Type B pancreatic cell (in vitro differentiated cells): ENCODE data around the gene SMOC2. TPM values are rescaled to one million over a fixed set of nuclear protein-coding genes. Genes with fewer than 3 reads are reported as not detected.
"Not testable (repeated sequence)": the region's sequence is repeated elsewhere in the genome, so short reads cannot be mapped to it uniquely, and the experiment has no call there.

Experiments
- DNase-seq: peaks from one replicate; pipeline ENCODE4 v3.0.0; 2021; ENCODE audit warnings: mixed read lengths; ENCODE audit not compliant: unreplicated experiment; ENCODE audit errors: extremely low spot score
- H3K27ac Mint-ChIP-seq: 2 replicates; pipeline ENCODE4 v1.8.0; 2021; ENCODE audit warnings: mild to moderate bottlenecking, mixed read lengths
- H3K27me3 Mint-ChIP-seq: 2 replicates; pipeline ENCODE4 v1.8.0; 2021; ENCODE audit warnings: mixed read lengths
- H3K36me3 Mint-ChIP-seq: 2 replicates; pipeline ENCODE4 v1.8.0; 2021; ENCODE audit warnings: mixed read lengths
- H3K4me1 Mint-ChIP-seq: one replicate; pipeline ENCODE4 v1.8.0; 2021; ENCODE audit warnings: mixed read lengths; ENCODE audit not compliant: unreplicated experiment
- H3K4me3 Mint-ChIP-seq: 2 replicates; pipeline ENCODE4 v1.8.0; 2021; ENCODE audit warnings: mild to moderate bottlenecking, mixed read lengths
- H3K9me3 Mint-ChIP-seq: 2 replicates; pipeline ENCODE4 v1.8.0; 2021; ENCODE audit warnings: mixed read lengths
- CTCF ChIP-seq: fragments of 200-600 bp; sonication (generic); conservative IDR thresholded peaks from 2 replicates; pipeline ENCODE4 v1.5.0; 2021; ENCODE audit warnings: antibody characterized with exemption, mild to moderate bottlenecking
- total RNA-seq: library from RNA; stranded (reverse); gene quantifications from 2 replicates; pipeline ENCODE4 v1.2.1, GENCODE V29; 2021; ENCODE audit warnings: low replicate concordance

The SMOC2 gene
- total RNA-seq, 1 donor from 2014 or later, result 18.9 TPM

GRCh38 chr6:168686029-168686738 lies 245.2 kb downstream of the SMOC2 start:
- no peak for DNase-seq
- Mint-ChIP-seq H3K27ac (no peak overlapping the region), H3K36me3 (no peaks in the 10 kb centered on the region), H3K4me1 (peaks cover 32% of the 10 kb centered on the region), H3K27me3 (peaks cover 3% of the 10 kb centered on the region), H3K4me3 (no peak overlapping the region), H3K9me3 (peaks cover 3% of the 10 kb centered on the region)
- no peak for TF ChIP-seq CTCF

GRCh38 chr6:168686831-168687730 lies 246.1 kb downstream of the SMOC2 start:
- TF ChIP-seq CTCF, result no peak
- Mint-ChIP-seq H3K27me3 (peaks cover 3% of the 10 kb centered on the region), H3K4me3 (no peak overlapping the region), H3K27ac (peak overlapping the region; percentile 43), H3K4me1 (peaks cover 32% of the 10 kb centered on the region), H3K36me3 (no peaks in the 10 kb centered on the region), H3K9me3 (no peaks in the 10 kb centered on the region)
- no peak for DNase-seq

- no peak overlapping the region for H3K27ac Mint-ChIP-seq
These were observed 249.3 kb downstream of the SMOC2 start for GRCh38 chr6:168690271-168690670.

GRCh38 chr6:168691774-168692173 lies 250.8 kb downstream of the SMOC2 start:
- Mint-ChIP-seq H3K27me3 (no peaks in the 10 kb centered on the region), H3K4me3 (no peak overlapping the region), H3K9me3 (no peaks in the 10 kb centered on the region), H3K27ac (no peak overlapping the region), H3K4me1 (peaks cover 17% of the 10 kb centered on the region), H3K36me3 (no peaks in the 10 kb centered on the region)
- no peak for DNase-seq
- TF ChIP-seq CTCF, result no peak

More at GRCh38 chr6:168690271-168690670, 249.3 kb downstream of the SMOC2 start:
- TF ChIP-seq CTCF, result no peak
- no peaks in the 10 kb centered on the region for H3K36me3 Mint-ChIP-seq
- no peak for DNase-seq
- peaks cover 2% of the 10 kb centered on the region for H3K27me3 Mint-ChIP-seq
- H3K9me3 Mint-ChIP-seq, result no peaks in the 10 kb centered on the region
- peaks cover 17% of the 10 kb centered on the region for H3K4me1 Mint-ChIP-seq
- H3K4me3 Mint-ChIP-seq, result no peak overlapping the region

GRCh38 chr6:168692193-168692914 lies 251.4 kb downstream of the SMOC2 start:
- Mint-ChIP-seq H3K27ac (no peak overlapping the region), H3K4me3 (no peak overlapping the region), H3K4me1 (peaks cover 13% of the 10 kb centered on the region), H3K27me3 (no peaks in the 10 kb centered on the region), H3K9me3 (no peaks in the 10 kb centered on the region), H3K36me3 (no peaks in the 10 kb centered on the region)
- no peak for DNase-seq
- TF ChIP-seq CTCF, result no peak

- H3K27me3 Mint-ChIP-seq, H3K4me1 Mint-ChIP-seq, H3K4me3 Mint-ChIP-seq, H3K36me3 Mint-ChIP-seq, H3K9me3 Mint-ChIP-seq, DNase-seq, H3K27ac Mint-ChIP-seq: not testable (repeated sequence)
These were observed 251.9 kb downstream of the SMOC2 start for GRCh38 chr6:168692915-168693257.

GRCh38 chr6:168694797-168695196 lies 253.8 kb downstream of the SMOC2 start:
- not testable (repeated sequence) for H3K4me1 Mint-ChIP-seq, DNase-seq, H3K4me3 Mint-ChIP-seq, H3K36me3 Mint-ChIP-seq, H3K9me3 Mint-ChIP-seq, H3K27ac Mint-ChIP-seq, H3K27me3 Mint-ChIP-seq
